ENCODE measurements around the gene DTX3.

DTX3 gene

GRCh38 chr12:57603324-57603723 is 1.3 kb upstream of the DTX3 start:
- no peak for TF ChIP-seq CTCF (IDR thresholded peaks at IDR 0.05; ENCODE audit: low read depth, low read length)
- H3K27ac ChIP-seq: no peak overlapping the region
- H3K27me3 ChIP-seq (ENCODE audit: insufficient read depth, low read depth, severe bottlenecking): no peaks in the 10 kb centered on the region
- H3K4me3 ChIP-seq (ENCODE audit: low read depth, low read length): no peak overlapping the region
- no peak for DNase-seq
- peaks cover 30% of the 10 kb centered on the region for H3K36me3 ChIP-seq
- no peaks in the 10 kb centered on the region for H3K9me3 ChIP-seq (ENCODE audit: severe bottlenecking)

GRCh38 chr12:57603815-57604453 is 690 bp upstream of the DTX3 start:
- no peak for TF ChIP-seq CTCF (IDR thresholded peaks at IDR 0.05; ENCODE audit: low read depth, low read length)
- Histone ChIP-seq H3K36me3 (peaks cover 31% of the 10 kb centered on the region), H3K4me3 (ENCODE audit: low read depth, low read length) (peak overlapping the region; percentile 74), H3K27me3 (ENCODE audit: insufficient read depth, low read depth, severe bottlenecking) (no peaks in the 10 kb centered on the region), H3K9me3 (ENCODE audit: severe bottlenecking) (no peaks in the 10 kb centered on the region), H3K27ac (peak overlapping the region; percentile 77)
- no peak for DNase-seq

- Histone ChIP-seq H3K27ac (peak overlapping the region; percentile 49), H3K27me3 (ENCODE audit: insufficient read depth, low read depth, severe bottlenecking) (no peaks in the 10 kb centered on the region), H3K4me3 (ENCODE audit: low read depth, low read length) (peak overlapping the region; percentile 74), H3K36me3 (peaks cover 34% of the 10 kb centered on the region), H3K9me3 (ENCODE audit: severe bottlenecking) (no peaks in the 10 kb centered on the region)
- TF ChIP-seq CTCF (IDR thresholded peaks at IDR 0.05; ENCODE audit: low read depth, low read length): no peak
- no peak for DNase-seq
These were observed 577 bp downstream of the DTX3 start for GRCh38 chr12:57604992-57605810.

- DNase-seq: no peak
- TF ChIP-seq CTCF (IDR thresholded peaks at IDR 0.05; ENCODE audit: low read depth, low read length): no peak
These were observed 1.2 kb downstream of the DTX3 start for GRCh38 chr12:57605811-57606311.

GRCh38 chr12:57606399-57606798 is 1.8 kb downstream of the DTX3 start:
- DNase-seq: no peak
- H3K27me3 ChIP-seq (ENCODE audit: insufficient read depth, low read depth, severe bottlenecking): no peaks in the 10 kb centered on the region
- TF ChIP-seq CTCF (IDR thresholded peaks at IDR 0.05; ENCODE audit: low read depth, low read length): no peak
- no peak overlapping the region; the same call in 1 of the 2 replicates for H3K27ac ChIP-seq
- H3K36me3 ChIP-seq: peaks cover 24% of the 10 kb centered on the region
- H3K9me3 ChIP-seq (ENCODE audit: severe bottlenecking): no peaks in the 10 kb centered on the region
- no peak overlapping the region for H3K4me3 ChIP-seq (ENCODE audit: low read depth, low read length)

More at GRCh38 chr12:57605811-57606311, 1.2 kb downstream of the DTX3 start:
- Histone ChIP-seq H3K27ac (no peak overlapping the region; the same call in 1 of the 2 replicates), H3K4me3 (ENCODE audit: low read depth, low read length) (no peak overlapping the region), H3K27me3 (ENCODE audit: insufficient read depth, low read depth, severe bottlenecking) (no peaks in the 10 kb centered on the region), H3K36me3 (peaks cover 27% of the 10 kb centered on the region), H3K9me3 (ENCODE audit: severe bottlenecking) (no peaks in the 10 kb centered on the region)

Data from WERI-Rb-1 (cell line).